Ovary (tissue), 10 donors: ENCODE measurements around the gene ZNF567. TPM values are rescaled to one million over a fixed set of nuclear protein-coding genes. Genes with fewer than 3 reads are reported as not detected.

Experiments
- DNase-seq, 5 donors: peaks; one replicate each; pipeline ENCODE4 v3.0.0-alpha.2; 2019 to 2020
- H3K27ac ChIP-seq, 2 donors: fragments of 200-600 bp; one replicate each; pipeline versions ENCODE4 v1.5.1 to v1.8.0; 2019 to 2022
- H3K27me3 ChIP-seq: fragments of 200-600 bp; one replicate; pipeline ENCODE4 v1.8.0; 2022
- H3K36me3 ChIP-seq: fragments of 200-600 bp; sonication (generic); one replicate; pipeline ENCODE4 v1.5.1; 2019
- H3K4me1 ChIP-seq: one replicate; pipeline ENCODE4 v1.8.1; 2013; ENCODE audit warnings: mild to moderate bottlenecking, moderate library complexity; ENCODE audit not compliant: insufficient read depth
- H3K4me3 ChIP-seq: fragments of 200-600 bp; sonication (generic); one replicate; pipeline ENCODE4 v1.5.1; 2017
- H3K9me3 ChIP-seq, 2 donors: fragments of 200-600 bp in 1 of 2; sonication (generic) in 1 of 2; one replicate each; pipeline versions ENCODE4 v1.5.1 to v1.8.1; 2013 to 2019; ENCODE audit warnings: mild to moderate bottlenecking in 1 of 2, moderate library complexity in 1 of 2
- EP300 ChIP-seq: sonication (generic); formaldehyde crosslinking; IDR thresholded peaks from one replicate; pipeline ENCODE4 v1.6.1; 2017; ENCODE audit warnings: antibody characterized with exemption
- POLR2A ChIP-seq: fragments of 450-650 bp; IDR thresholded peaks from one replicate; pipeline ENCODE4 v1.6.1; 2017; ENCODE audit warnings: antibody characterized with exemption, mild to moderate bottlenecking, moderate library complexity
- WGBS, 3 donors: extraction: QIAGEN DNeasy Blood & Tissue Kit in 1 of 3; methylation state at CpG; one replicate each; pipeline versions ENCODE4 v1.1.5 to v1.1.7; 2013 to 2017; 5-methylcytosine and 5-hydroxymethylcytosine counted together
- intact Hi-C, 4 donors: fragments of 100-400 bp; cut with DNase I; formaldehyde crosslinking; loops; one replicate each; pipeline versions ENCODE4 v1.11.0 to v1.15.1; 2022 to 2023
- long read RNA-seq, 3 donors: library from polyadenylated mRNA in 2 of 3; unstranded in 2 of 3; transcript quantifications; one replicate each; pipeline ENCODE4 v2.0.0 and lab custom pipeline, GENCODE V29; 2021 to 2026
- polyA plus RNA-seq, 2 donors: library from polyadenylated mRNA; stranded (reverse); fragments of 200-250 nt in 1 of 2; fragments of 350-450 nt in 1 of 2; fragmentation: Illumina TruSeq in 1 of 2; extraction: RNeasy Lipid Tissue Mini Kit (QIAGEN cat#74804) in 1 of 2; gene quantifications; one replicate each; pipeline ENCODE4 v1.2.3, GENCODE V29; 2013 to 2014
- total RNA-seq, 7 donors: library from RNA; depleted of rRNA in 2 of 7; stranded (reverse); fragments of >200 nt in 2 of 7; fragmentation: NEBNext Ultra II Directional in 3 of 7; extraction: Animal tissue kit (Norgen Biotek cat#: 25700) in 3 of 7; gene quantifications; one replicate each; pipeline versions ENCODE4 v1.1.0 to v1.2.4, GENCODE V29; 2016 to 2023
- TF ChIP-seq, protein P1 (sequence below), 3 donors: fragments of 450-650 bp in 2 of 3; fragments of 200-600 bp in 1 of 3; IDR thresholded peaks; one replicate each; pipeline versions ENCODE4 v1.5.1 to v1.8.0; 2016 to 2022; ENCODE audit warnings: antibody characterized with exemption in 3 of 3, mild to moderate bottlenecking in 1 of 3
- donor health status: DM: no; HTN: no; CAD: no; lungs with moderate emphysema.
- donor health status: DM: no; HTN: no; CAD: no.
- donor health status: Bipolar disorder and iron deficiency.
- donor health status: DM: yes; HTN: yes; CAD: no.
- donor health status: DM: no; HTN: no; CAD: no.
- donor health status: DM: yes; HTN: yes; CAD: no.

The ZNF567 gene
- total RNA-seq (10 to 100 TPM in 2 of 7 donors, 1 to 10 TPM in 5; 7.4 to 12.6 (median 9.0) TPM), polyA plus RNA-seq (1 to 10 TPM; 4.3 to 8.4 TPM)
- long read RNA-seq, donor 1, partial matches to known transcripts: 2 of 7 reads
- long read RNA-seq, donor 1, other reads (novel, unspliced or antisense): 5 of 7 reads
- long read RNA-seq, donor 2, partial matches to known transcripts: 0 of 3 reads
- long read RNA-seq, donor 2, other reads (novel, unspliced or antisense): 0 of 3 reads
- long read RNA-seq, donor 3, partial matches to known transcripts: 5 of 15 reads
- long read RNA-seq, donor 3, other reads (novel, unspliced or antisense): 8 of 15 reads

DNA sequence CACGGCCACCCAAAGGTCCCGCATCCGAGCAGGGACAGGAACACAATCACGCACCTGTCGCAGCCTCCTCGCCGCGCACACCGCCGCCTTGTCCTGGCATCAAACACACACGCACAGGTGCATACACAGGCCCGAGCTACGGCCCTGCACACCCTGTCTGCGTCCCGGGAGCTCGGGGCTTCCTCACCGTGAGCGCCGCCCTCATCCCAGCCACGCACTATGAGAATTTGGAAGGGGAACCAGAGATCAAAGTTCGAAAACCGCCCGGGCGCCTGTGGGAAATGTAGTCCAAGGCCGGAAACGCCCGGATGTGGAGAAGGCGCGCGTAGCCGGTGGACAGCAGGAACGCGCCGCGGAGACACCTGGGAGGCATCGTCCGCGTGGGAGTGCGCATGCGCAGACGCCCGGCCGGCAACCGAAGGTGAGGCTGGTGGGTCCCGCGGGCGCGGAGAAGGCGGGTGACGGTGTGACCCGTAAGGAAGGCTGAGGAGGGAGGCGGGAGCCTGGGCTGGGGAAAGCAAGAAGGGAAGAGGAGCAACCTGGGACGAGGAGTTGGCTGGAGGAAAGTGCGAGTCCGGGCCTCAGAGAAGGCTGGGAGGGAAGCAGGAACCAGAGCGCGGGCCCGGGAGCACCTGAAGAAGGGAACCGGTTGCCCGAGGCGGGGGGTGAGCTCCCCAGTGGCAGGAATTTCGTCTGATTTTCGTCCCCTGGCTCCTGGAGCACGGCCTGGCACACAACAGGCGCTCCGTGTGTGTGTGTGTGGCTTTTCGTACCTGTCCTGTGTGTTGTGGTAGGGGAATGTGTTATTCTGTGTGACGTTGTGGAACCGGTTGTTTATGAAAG lies at the start of gene ZNF567:
ZNF567 (plus strand) TSS at position 399 of the 843 bp plus-strand sequence. CDS start 7,256 bp downstream, outside the sequence.
- intact Hi-C loops: no loop called here
- peaks cover 4% of the 10 kb centered on the region for H3K4me1 ChIP-seq
- H3K9me3 ChIP-seq: peaks cover 0 to 19% of the 10 kb centered on the region in 2 donors
- peak within 1 kb of the TSS; percentile 7 to 33 for H3K27ac ChIP-seq
- DNase-seq: peak; percentile 96 to 98 (median 98)
- WGBS, 3 donors: 0 to 1% (median 0%) methylated on average over 69 of the region's 69 CpGs
- no peaks in the 10 kb centered on the region for H3K36me3 ChIP-seq
- H3K27me3 ChIP-seq: no peaks in the 10 kb centered on the region
- H3K4me3 ChIP-seq: peak within 1 kb of the TSS; percentile 79
- TF ChIP-seq POLR2A (peak; percentile 31), EP300 (no peak)

DNA sequence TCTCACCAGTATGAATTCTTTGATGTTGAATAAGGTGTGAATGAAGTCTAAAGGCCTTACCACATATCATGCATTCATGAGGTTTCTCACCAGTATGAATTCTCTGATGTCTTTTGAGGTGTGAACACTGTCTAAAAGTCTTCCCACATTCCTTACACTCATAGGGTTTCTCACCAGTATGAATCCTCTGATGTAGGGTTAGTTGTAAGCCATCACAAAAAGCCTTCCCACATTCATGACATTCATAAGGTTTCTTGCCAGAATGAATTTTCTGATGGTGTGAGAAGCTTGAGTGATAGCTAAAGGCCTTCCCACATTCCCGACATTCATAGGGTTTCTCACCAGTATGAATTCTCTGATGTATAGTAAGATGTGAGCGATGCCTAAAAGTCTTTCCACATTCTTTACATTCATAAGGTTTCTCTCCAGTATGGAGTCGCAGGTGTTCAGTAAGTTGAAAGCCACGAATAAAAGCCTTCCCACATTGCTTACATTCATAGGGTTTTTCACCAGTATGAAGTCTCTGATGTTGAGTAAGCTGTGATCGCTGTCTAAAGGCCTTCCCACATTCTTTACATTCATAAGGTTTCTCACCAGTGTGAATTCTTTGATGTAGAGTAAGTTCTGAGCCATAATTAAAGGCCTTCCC lies 48.4 kb upstream of the ZNF567 start:
- no peak for TF ChIP-seq EP300
- TF ChIP-seq, protein P1, sequence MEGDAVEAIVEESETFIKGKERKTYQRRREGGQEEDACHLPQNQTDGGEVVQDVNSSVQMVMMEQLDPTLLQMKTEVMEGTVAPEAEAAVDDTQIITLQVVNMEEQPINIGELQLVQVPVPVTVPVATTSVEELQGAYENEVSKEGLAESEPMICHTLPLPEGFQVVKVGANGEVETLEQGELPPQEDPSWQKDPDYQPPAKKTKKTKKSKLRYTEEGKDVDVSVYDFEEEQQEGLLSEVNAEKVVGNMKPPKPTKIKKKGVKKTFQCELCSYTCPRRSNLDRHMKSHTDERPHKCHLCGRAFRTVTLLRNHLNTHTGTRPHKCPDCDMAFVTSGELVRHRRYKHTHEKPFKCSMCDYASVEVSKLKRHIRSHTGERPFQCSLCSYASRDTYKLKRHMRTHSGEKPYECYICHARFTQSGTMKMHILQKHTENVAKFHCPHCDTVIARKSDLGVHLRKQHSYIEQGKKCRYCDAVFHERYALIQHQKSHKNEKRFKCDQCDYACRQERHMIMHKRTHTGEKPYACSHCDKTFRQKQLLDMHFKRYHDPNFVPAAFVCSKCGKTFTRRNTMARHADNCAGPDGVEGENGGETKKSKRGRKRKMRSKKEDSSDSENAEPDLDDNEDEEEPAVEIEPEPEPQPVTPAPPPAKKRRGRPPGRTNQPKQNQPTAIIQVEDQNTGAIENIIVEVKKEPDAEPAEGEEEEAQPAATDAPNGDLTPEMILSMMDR (IDR thresholded peaks at IDR 0.05): no peak
- no peak for TF ChIP-seq POLR2A
- no peak overlapping the region for H3K4me3 ChIP-seq
- no peaks in the 10 kb centered on the region for H3K27me3 ChIP-seq
- intact Hi-C loops: no loop called here
- 97 to 99% (median 97%) methylated on average over 5 of the region's 5 CpGs for WGBS, 3 donors
- H3K27ac ChIP-seq: no peak overlapping the region
- H3K36me3 ChIP-seq: peaks cover 6% of the 10 kb centered on the region
- peaks cover 16 to 71% of the 10 kb centered on the region in 2 donors for H3K9me3 ChIP-seq
- no peak for DNase-seq
- no peaks in the 10 kb centered on the region for H3K4me1 ChIP-seq

DNA sequence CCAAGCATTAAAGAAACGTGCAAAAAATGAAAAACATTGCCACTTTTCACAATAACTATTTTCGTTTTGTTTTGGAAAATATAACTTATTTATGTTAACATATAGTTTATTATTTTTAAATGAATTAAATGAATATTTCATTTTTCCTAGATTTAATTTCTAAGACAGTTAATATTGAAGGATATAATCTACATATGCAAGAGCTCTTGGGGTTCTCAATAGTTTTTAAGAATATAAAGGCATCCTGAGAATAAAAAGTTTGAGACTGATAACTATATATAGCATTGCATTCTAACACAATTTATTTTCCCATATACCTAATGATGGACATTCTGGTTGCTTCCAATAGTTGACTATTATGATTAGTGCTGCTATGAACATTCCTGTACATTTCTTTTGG lies 40.7 kb upstream of the ZNF567 start:
- H3K4me3 ChIP-seq: no peak overlapping the region
- TF ChIP-seq, protein P1 (IDR thresholded peaks at IDR 0.05): no peak
- TF ChIP-seq POLR2A: no peak
- TF ChIP-seq EP300: no peak
- H3K27ac ChIP-seq: no peak overlapping the region
- intact Hi-C loops: no loop called here
- peaks cover 3 to 56% of the 10 kb centered on the region in 2 donors for H3K9me3 ChIP-seq
- H3K4me1 ChIP-seq: no peaks in the 10 kb centered on the region
- 93 to 96% (median 93%) methylated on average over 2 of the region's 2 CpGs for WGBS, 3 donors
- DNase-seq: no peak
- no peaks in the 10 kb centered on the region for H3K27me3 ChIP-seq
- H3K36me3 ChIP-seq: no peaks in the 10 kb centered on the region

DNA sequence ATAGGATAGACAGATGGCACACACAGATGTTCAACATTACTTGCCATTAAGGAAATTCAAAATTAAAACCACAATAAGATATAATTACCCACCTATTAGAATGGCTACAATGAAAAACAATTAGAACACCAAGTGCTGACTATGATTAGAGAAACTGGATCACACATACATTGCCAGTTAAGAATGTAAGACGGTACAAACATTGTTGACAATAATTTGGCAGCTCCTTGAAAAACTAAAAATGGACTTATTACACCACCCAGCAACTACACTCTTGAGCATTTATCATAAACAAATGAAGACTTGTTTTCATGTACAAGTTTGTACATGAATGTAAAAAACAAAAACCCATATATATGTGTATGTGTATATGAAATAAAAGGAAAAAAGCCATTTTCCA lies 34.5 kb upstream of the ZNF567 start:
- peaks cover 7% of the 10 kb centered on the region for H3K36me3 ChIP-seq
- DNase-seq: no peak
- no peak for TF ChIP-seq POLR2A
- TF ChIP-seq, protein P1 (IDR thresholded peaks at IDR 0.05): no peak
- no peak for TF ChIP-seq EP300
- H3K4me3 ChIP-seq: no peak overlapping the region
- peaks cover 4 to 52% of the 10 kb centered on the region in 2 donors for H3K9me3 ChIP-seq
- no peaks in the 10 kb centered on the region for H3K4me1 ChIP-seq
- WGBS, 3 donors: 91 to 95% (median 93%) methylated on average over 1 of the region's 1 CpG
- H3K27me3 ChIP-seq: no peaks in the 10 kb centered on the region
- intact Hi-C loops: no loop called here
- no peak overlapping the region for H3K27ac ChIP-seq
